ENCODE measurements around the gene DNAJC6. TPM values are rescaled to one million over a fixed set of nuclear protein-coding genes. Genes with fewer than 3 reads are reported as not detected.

The DNAJC6 gene
- total and polyA plus RNA-seq, 7 experiments from 2014 or later: 0.22 to 7.0 (median 1.8) TPM

DNA sequence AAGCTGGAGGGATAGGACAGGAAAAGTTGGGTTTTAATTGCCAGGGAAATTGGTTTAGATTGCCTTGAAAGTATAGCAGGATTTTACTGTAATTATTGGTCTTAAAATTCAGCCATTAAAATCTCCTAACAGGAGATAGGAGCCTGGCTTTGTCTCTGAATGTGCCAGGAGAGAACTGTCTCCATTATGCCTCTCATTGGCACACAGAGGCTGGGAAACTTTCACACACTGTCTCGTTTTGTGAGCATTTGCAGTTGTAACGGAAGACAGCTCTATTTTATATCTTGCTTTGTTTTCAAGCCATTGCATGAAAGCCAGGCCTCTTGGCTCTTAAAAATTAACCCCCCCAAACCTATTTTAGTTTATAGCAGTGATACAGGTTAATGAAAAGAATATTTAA is 12.5 kb downstream of the DNAJC6 start:
- peaks cover 4 to 25% (median 15%) of the 10 kb centered on the region in 11 donors for H3K9me3 Mint-ChIP-seq
- no peaks in the 10 kb centered on the region for H3K36me3 ChIP-seq (ENCODE audit: control insufficient read depth in 2 of 3, insufficient read depth in 3 of 3, low read length in 3 of 3)
- H3K27ac Mint-ChIP-seq: no peak overlapping the region
- peaks cover 0 to 8% (median 0%) of the 10 kb centered on the region in 7 donors for H3K4me1 Mint-ChIP-seq
- H3K27me3 ChIP-seq (ENCODE audit: control insufficient read depth in 2 of 2, insufficient read depth in 2 of 2, low read length in 2 of 2): no peaks in the 10 kb centered on the region
- DNase-seq: no peak
- H3K4me3 ChIP-seq (ENCODE audit: low read length): no peak overlapping the region
- CTCF ChIA-PET: no interaction called here
- no peak overlapping the region for H3K4me3 Mint-ChIP-seq
- peaks cover 0 to 22% (median 6%) of the 10 kb centered on the region in 5 donors for H3K36me3 Mint-ChIP-seq
- no peaks in the 10 kb centered on the region for H3K9me3 ChIP-seq (ENCODE audit: control insufficient read depth in 2 of 3, low read length in 3 of 3)
- peaks cover 0 to 25% (median 5%) of the 10 kb centered on the region in 5 donors for H3K27me3 Mint-ChIP-seq
- POLR2A ChIA-PET: no interaction called here
- H3K27ac ChIP-seq (ENCODE audit: low read depth, low read length): no peak overlapping the region
- intact Hi-C loops (cut with micrococcal nuclease): no loop called here
- H3K4me1 ChIP-seq (ENCODE audit: control insufficient read depth in 2 of 2, insufficient read depth in 2 of 2, low read length in 2 of 2): no peaks in the 10 kb centered on the region
- ATAC-seq: no peak

DNA sequence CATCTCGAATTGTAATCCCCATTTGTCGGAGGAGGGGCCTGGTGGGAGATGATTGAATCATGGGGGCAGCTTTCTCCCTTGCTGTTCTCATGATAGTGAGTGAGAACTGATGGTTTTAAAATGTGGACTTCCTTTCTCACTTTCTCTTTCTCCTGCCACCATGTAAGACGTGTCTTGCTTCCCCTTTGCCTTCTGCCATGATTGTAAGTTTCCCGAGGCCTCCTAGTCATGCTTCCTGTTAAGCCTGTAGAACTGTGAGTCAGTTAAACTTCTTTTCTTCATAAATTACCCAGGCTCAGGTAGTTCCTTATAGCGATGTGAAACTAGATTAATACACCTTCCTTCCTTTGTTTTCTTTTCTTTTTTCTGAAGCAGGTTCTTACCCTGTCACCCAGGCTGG is 13.9 kb downstream of the DNAJC6 start:
- ChIA-PET POLR2A (no interaction called here), CTCF (interaction anchor here (0.7 kb wide), 1 partner anchor 13 kb away, joined by 4 read pairs; no protein-coding TSS in a partner anchor)
- peak overlapping the region in 1 of 10 donors; percentile 18 for H3K4me3 Mint-ChIP-seq
- no peak for DNase-seq
- H3K27ac Mint-ChIP-seq: no peak overlapping the region
- Histone ChIP-seq H3K27me3 (ENCODE audit: control insufficient read depth in 2 of 2, insufficient read depth in 2 of 2, low read length in 2 of 2) (no peaks in the 10 kb centered on the region), H3K4me3 (ENCODE audit: low read length) (no peak overlapping the region), H3K27ac (ENCODE audit: low read depth, low read length) (no peak overlapping the region), H3K36me3 (ENCODE audit: control insufficient read depth in 2 of 3, insufficient read depth in 3 of 3, low read length in 3 of 3) (no peaks in the 10 kb centered on the region), H3K9me3 (ENCODE audit: control insufficient read depth in 2 of 3, low read length in 3 of 3) (no peaks in the 10 kb centered on the region), H3K4me1 (ENCODE audit: control insufficient read depth in 2 of 2, insufficient read depth in 2 of 2, low read length in 2 of 2) (no peaks in the 10 kb centered on the region)
- no peak for ATAC-seq
- peaks cover 0 to 22% (median 6%) of the 10 kb centered on the region in 5 donors for H3K36me3 Mint-ChIP-seq
- intact Hi-C loops (cut with micrococcal nuclease): no loop called here
- peaks cover 4 to 25% (median 15%) of the 10 kb centered on the region in 11 donors for H3K9me3 Mint-ChIP-seq
- H3K4me1 Mint-ChIP-seq: peaks cover 0 to 8% (median 0%) of the 10 kb centered on the region in 7 donors
- H3K27me3 Mint-ChIP-seq: peaks cover 0 to 28% (median 5%) of the 10 kb centered on the region in 5 donors

DNA sequence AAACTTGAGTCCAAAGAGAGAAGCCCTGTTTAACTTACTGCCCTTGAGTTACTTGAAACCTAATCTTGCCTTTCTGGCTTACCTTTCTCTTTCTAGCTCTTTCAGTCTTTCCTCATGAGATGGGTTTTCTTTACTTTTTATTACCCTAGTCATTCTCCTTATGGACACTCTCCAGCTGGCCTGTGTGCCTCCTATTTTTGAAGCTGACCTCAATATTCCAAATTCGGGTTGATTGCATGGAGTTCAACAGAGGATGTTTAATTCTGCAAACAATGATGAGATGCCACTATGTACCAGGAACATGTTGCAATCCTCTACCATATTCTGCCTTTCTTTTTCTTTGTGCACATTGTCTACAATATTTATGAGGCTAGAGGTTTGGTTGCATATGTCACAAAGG is 20.7 kb downstream of the DNAJC6 start:
- no peak for ATAC-seq
- Histone ChIP-seq H3K4me1 (ENCODE audit: control insufficient read depth in 2 of 2, insufficient read depth in 2 of 2, low read length in 2 of 2) (no peaks in the 10 kb centered on the region), H3K27ac (ENCODE audit: low read depth, low read length) (no peak overlapping the region), H3K9me3 (ENCODE audit: control insufficient read depth in 2 of 3, low read length in 3 of 3) (no peaks in the 10 kb centered on the region), H3K36me3 (ENCODE audit: control insufficient read depth in 2 of 3, insufficient read depth in 3 of 3, low read length in 3 of 3) (no peaks in the 10 kb centered on the region), H3K27me3 (ENCODE audit: control insufficient read depth in 2 of 2, insufficient read depth in 2 of 2, low read length in 2 of 2) (no peaks in the 10 kb centered on the region), H3K4me3 (ENCODE audit: low read length) (no peak overlapping the region)
- H3K27ac Mint-ChIP-seq: no peak overlapping the region
- DNase-seq: no peak
- peaks cover 0 to 7% (median 0%) of the 10 kb centered on the region in 5 donors for H3K36me3 Mint-ChIP-seq
- ChIA-PET CTCF (no interaction called here), POLR2A (no interaction called here)
- intact Hi-C loops (cut with micrococcal nuclease): loop anchor here in 1 of 2 donors (10.0 kb wide), 1 partner anchor 355 kb away; no protein-coding TSS in a partner anchor
- H3K4me3 Mint-ChIP-seq: no peak overlapping the region
- peaks cover 0 to under 1% (median 0%) of the 10 kb centered on the region in 7 donors for H3K4me1 Mint-ChIP-seq
- peaks cover 0 to 19% (median 0%) of the 10 kb centered on the region in 5 donors for H3K27me3 Mint-ChIP-seq
- peaks cover 0 to 2% (median 0%) of the 10 kb centered on the region in 11 donors for H3K9me3 Mint-ChIP-seq

DNA sequence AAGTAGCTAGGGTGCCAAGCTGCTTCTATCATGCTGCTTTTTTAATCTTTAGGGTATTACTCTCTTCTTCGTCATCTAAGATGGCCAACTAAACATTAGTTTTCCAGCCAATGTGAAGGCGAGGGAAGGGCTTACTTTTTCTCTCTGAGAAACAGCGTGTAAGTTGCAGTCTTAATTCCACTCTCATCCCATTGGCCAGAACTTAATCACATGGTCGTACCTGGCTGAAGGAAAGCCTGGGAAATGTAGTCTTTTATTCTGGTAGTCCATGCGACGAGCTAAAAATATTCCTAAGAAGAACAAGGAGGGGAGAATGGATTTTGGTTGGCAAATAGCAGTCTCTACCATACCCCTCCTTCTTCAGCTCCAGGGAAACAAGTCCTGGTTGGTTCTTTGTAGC is 21.5 kb downstream of the DNAJC6 start:
- no peaks in the 10 kb centered on the region for H3K36me3 ChIP-seq (ENCODE audit: control insufficient read depth in 2 of 3, insufficient read depth in 3 of 3, low read length in 3 of 3)
- ChIA-PET POLR2A (no interaction called here), CTCF (no interaction called here)
- H3K9me3 ChIP-seq (ENCODE audit: control insufficient read depth in 2 of 3, low read length in 3 of 3): no peaks in the 10 kb centered on the region
- Mint-ChIP-seq H3K4me3 (no peak overlapping the region), H3K27ac (no peak overlapping the region), H3K27me3 (peaks cover 0 to 19% (median 0%) of the 10 kb centered on the region in 5 donors), H3K9me3 (peaks cover 0 to 2% (median 0%) of the 10 kb centered on the region in 11 donors), H3K4me1 (no peaks in the 10 kb centered on the region), H3K36me3 (peaks cover 0 to 7% (median 0%) of the 10 kb centered on the region in 5 donors)
- H3K27me3 ChIP-seq (ENCODE audit: control insufficient read depth in 2 of 2, insufficient read depth in 2 of 2, low read length in 2 of 2): no peaks in the 10 kb centered on the region
- no peaks in the 10 kb centered on the region for H3K4me1 ChIP-seq (ENCODE audit: control insufficient read depth in 2 of 2, insufficient read depth in 2 of 2, low read length in 2 of 2)
- no peak overlapping the region for H3K4me3 ChIP-seq (ENCODE audit: low read length)
- DNase-seq (no peak), ATAC-seq (no peak)
- intact Hi-C loops (cut with micrococcal nuclease): loop anchor here in 1 of 2 donors (10.0 kb wide), 1 partner anchor 354 kb away; no protein-coding TSS in a partner anchor
- H3K27ac ChIP-seq (ENCODE audit: low read depth, low read length): no peak overlapping the region

DNA sequence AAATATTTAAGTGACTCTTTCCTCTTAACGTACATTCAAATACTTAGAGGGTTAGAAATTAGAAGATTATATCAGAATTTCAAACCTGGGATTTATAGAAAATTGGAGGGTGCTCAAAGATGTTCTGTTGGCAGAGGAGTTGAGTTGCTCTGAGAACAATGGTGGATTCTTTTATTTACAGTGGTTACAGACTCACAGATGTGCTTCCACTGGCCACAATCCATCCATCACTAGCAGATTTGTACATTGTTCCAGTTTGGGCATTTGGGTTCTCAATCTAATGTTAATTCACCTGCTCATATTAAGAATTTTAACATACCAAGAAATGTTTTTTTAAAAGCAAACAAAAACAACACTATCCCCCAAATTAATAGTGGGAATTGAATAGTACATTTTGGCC is 23.5 kb downstream of the DNAJC6 start:
- peaks cover 0 to 7% (median 0%) of the 10 kb centered on the region in 5 donors for H3K27me3 Mint-ChIP-seq
- peaks cover 0 to 7% (median 0%) of the 10 kb centered on the region in 5 donors for H3K36me3 Mint-ChIP-seq
- Histone ChIP-seq H3K4me3 (ENCODE audit: low read length) (no peak overlapping the region), H3K27ac (ENCODE audit: low read depth, low read length) (no peak overlapping the region), H3K9me3 (ENCODE audit: control insufficient read depth in 2 of 3, low read length in 3 of 3) (no peaks in the 10 kb centered on the region), H3K27me3 (ENCODE audit: control insufficient read depth in 2 of 2, insufficient read depth in 2 of 2, low read length in 2 of 2) (no peaks in the 10 kb centered on the region), H3K36me3 (ENCODE audit: control insufficient read depth in 2 of 3, insufficient read depth in 3 of 3, low read length in 3 of 3) (no peaks in the 10 kb centered on the region), H3K4me1 (ENCODE audit: control insufficient read depth in 2 of 2, insufficient read depth in 2 of 2, low read length in 2 of 2) (no peaks in the 10 kb centered on the region)
- no peak overlapping the region for H3K27ac Mint-ChIP-seq
- H3K4me1 Mint-ChIP-seq: no peaks in the 10 kb centered on the region
- CTCF ChIA-PET: no interaction called here
- ATAC-seq (no peak), DNase-seq (no peak)
- H3K4me3 Mint-ChIP-seq: no peak overlapping the region
- intact Hi-C loops (cut with micrococcal nuclease): loop anchor here in 1 of 2 donors (10.0 kb wide), 1 partner anchor 352 kb away; no protein-coding TSS in a partner anchor
- POLR2A ChIA-PET: no interaction called here
- H3K9me3 Mint-ChIP-seq: peaks cover 0 to 2% (median 0%) of the 10 kb centered on the region in 11 donors

DNA sequence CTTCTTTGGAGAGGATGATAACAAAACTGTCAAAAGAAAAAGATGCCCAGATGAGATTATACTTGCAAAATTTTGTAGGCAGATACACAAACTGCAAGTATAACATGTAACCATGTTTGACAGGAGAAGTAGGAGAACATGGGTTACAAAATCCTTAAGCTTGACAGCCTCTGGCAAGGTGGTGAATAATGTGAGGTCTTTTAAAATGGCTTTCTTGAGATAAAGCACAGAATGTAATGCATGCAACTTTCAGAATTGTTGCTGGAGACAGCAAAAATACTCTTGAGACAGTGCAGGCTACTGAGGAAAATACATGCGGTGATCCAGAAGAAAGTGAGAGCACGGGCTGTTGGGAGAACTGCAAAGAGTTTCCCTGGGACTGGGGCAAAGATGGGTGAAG is 24.7 kb downstream of the DNAJC6 start:
- ChIA-PET CTCF (no interaction called here), POLR2A (no interaction called here)
- no peak overlapping the region for H3K27ac ChIP-seq (ENCODE audit: low read depth, low read length)
- no peaks in the 10 kb centered on the region for H3K4me1 ChIP-seq (ENCODE audit: control insufficient read depth in 2 of 2, insufficient read depth in 2 of 2, low read length in 2 of 2)
- Mint-ChIP-seq H3K27ac (no peak overlapping the region), H3K4me3 (no peak overlapping the region), H3K27me3 (peaks cover 0 to 7% (median 0%) of the 10 kb centered on the region in 5 donors), H3K36me3 (peaks cover 0 to 5% (median 0%) of the 10 kb centered on the region in 5 donors), H3K4me1 (no peaks in the 10 kb centered on the region), H3K9me3 (peaks cover 0 to 2% (median 0%) of the 10 kb centered on the region in 11 donors)
- H3K27me3 ChIP-seq (ENCODE audit: control insufficient read depth in 2 of 2, insufficient read depth in 2 of 2, low read length in 2 of 2): no peaks in the 10 kb centered on the region
- H3K4me3 ChIP-seq (ENCODE audit: low read length): no peak overlapping the region
- intact Hi-C loops (cut with micrococcal nuclease): loop anchor here in 1 of 2 donors (10.0 kb wide), 1 partner anchor 351 kb away; no protein-coding TSS in a partner anchor
- ATAC-seq (no peak), DNase-seq (no peak)
- no peaks in the 10 kb centered on the region for H3K9me3 ChIP-seq (ENCODE audit: control insufficient read depth in 2 of 3, low read length in 3 of 3)
- H3K36me3 ChIP-seq (ENCODE audit: control insufficient read depth in 2 of 3, insufficient read depth in 3 of 3, low read length in 3 of 3): no peaks in the 10 kb centered on the region

DNA sequence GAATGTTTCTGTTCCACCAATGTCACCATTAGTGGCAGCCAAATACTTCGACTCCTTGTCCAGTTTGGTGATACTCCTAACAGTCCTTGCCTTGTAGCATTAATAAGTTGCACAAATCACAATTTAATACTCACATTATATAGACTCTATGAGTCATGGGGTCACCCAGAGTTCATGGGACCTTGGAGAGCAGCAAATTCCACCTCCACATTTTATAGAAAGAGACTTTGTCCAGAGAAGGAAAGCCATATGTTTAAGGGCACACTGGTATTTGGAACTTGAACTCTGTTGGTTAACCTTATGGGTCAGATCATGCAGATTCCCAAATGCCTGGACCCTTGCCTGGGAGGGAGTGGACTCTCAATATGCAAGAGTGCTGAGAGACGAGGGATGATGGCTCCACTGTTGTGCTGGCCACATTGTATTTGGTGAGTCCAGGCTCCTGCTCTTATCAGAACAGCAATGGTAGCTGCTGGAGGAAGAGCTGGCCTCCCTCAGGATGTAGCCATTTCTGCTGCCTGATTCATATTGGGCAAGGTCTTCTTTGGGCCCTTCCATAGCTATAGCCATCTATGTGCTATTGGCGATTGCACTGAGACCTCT is 30.6 kb downstream of the DNAJC6 start:
- Mint-ChIP-seq H3K4me3 (no peak overlapping the region), H3K4me1 (peaks cover 0 to 4% (median 0%) of the 10 kb centered on the region in 7 donors), H3K9me3 (peaks cover 0 to 3% (median 0%) of the 10 kb centered on the region in 11 donors), H3K27me3 (peaks cover 0 to 6% (median 0%) of the 10 kb centered on the region in 5 donors), H3K27ac (no peak overlapping the region), H3K36me3 (peaks cover 0 to 4% (median 0%) of the 10 kb centered on the region in 5 donors)
- no peaks in the 10 kb centered on the region for H3K36me3 ChIP-seq (ENCODE audit: control insufficient read depth in 2 of 3, insufficient read depth in 3 of 3, low read length in 3 of 3)
- ChIA-PET CTCF (no interaction called here), POLR2A (no interaction called here)
- no peaks in the 10 kb centered on the region for H3K27me3 ChIP-seq (ENCODE audit: control insufficient read depth in 2 of 2, insufficient read depth in 2 of 2, low read length in 2 of 2)
- no peak overlapping the region for H3K27ac ChIP-seq (ENCODE audit: low read depth, low read length)
- DNase-seq (no peak), ATAC-seq (no peak)
- intact Hi-C loops (cut with micrococcal nuclease): loop anchor here in 1 of 2 donors (10.0 kb wide), 1 partner anchor 345 kb away; no protein-coding TSS in a partner anchor
- H3K4me1 ChIP-seq (ENCODE audit: control insufficient read depth in 2 of 2, insufficient read depth in 2 of 2, low read length in 2 of 2): no peaks in the 10 kb centered on the region
- H3K9me3 ChIP-seq (ENCODE audit: control insufficient read depth in 2 of 3, low read length in 3 of 3): no peaks in the 10 kb centered on the region
- no peak overlapping the region for H3K4me3 ChIP-seq (ENCODE audit: low read length)

Measured in naive thymus-derived CD4-positive, alpha-beta T cell (primary cell).